Measurements from ENCODE around the gene RBMS1. TPM values are rescaled to one million over a fixed set of nuclear protein-coding genes. Genes with fewer than 3 reads are reported as not detected.
"Not testable (repeated sequence)": the region's sequence is repeated elsewhere in the genome, so short reads cannot be mapped to it uniquely, and the experiment has no call there.

RBMS1 gene
- total RNA-seq, 1 donor from 2014 or later = 102 TPM

DNA sequence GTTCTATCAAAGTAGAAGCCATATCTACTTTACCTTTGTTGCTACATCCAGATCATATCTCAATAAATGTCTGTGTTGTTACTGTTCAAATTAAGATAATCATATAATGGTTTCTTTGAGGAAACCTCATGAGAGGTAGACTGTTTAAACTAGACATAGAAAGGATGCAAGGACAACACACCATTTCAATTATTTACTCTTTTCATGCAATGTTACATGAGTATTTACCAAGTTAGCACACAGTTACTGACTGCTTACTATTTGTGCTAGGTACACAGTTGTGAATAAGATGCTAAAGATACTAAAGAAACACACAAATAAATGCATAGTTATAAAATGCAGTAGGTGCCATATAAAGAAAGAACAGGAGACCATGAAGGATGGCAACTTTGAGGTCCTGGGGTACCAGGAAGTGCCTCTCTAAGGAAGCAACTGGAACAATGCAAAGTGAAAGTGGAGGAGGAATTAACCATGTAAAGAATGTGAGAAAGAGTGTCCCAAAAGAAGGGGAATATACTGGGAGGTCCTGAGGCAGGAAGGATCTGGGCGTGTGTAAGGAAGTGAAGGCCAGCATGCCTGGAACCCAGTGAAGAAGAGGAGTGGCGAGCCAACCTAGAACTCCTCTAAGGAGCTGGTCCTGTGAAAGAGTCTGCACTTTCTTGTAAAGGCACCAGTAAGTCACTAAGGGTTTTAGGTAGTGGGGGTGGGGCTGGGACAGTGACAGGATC, 39.4 kb downstream of the RBMS1 start:
- intact Hi-C loops (cut with DNase I) = no loop called here
- Histone ChIP-seq H3K4me1 (peaks cover 28% of the 10 kb centered on the region), H3K4me3 (no peak overlapping the region), H3K27ac (no peak overlapping the region), H3K9me3 (no peaks in the 10 kb centered on the region), H3K27me3 (no peaks in the 10 kb centered on the region), H3K36me3 (no peaks in the 10 kb centered on the region)
- DNase-seq = no peak
- ATAC-seq = peak; percentile 25
- no peak for TF ChIP-seq CTCF (IDR thresholded peaks at IDR 0.05)

DNA sequence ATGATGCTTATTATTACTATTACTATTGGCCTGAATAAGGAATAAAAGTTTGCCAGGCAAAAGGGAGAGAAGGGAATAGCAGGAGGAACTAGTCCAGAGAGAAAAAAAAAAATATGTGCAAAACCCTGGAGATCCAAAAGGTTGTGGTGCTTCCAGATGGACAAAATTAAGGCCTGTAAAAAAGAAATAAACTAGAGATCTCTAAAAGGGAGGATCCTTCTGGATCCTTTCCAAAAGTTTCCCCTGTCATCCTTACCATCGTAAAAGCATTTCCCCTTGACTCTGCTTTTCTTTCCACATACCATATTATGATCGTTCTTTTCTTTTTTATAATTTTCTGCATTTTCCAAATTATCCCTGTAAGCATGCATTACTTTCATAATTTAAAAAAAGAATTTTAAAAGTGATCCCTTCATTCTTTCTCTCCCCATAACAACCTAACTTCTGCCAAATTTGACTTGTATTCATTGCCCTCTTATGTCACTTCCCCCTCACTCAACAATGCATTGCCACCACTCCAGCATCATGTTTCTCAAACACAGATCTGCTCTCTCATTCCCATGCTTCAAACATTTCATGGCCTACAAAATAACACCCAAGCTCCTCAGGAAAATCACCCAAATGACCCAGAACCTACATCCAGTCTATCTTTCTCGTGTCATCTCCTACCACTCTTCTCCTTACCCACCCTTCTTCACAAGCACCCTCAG, 40.3 kb downstream of the RBMS1 start:
- no peak overlapping the region for H3K27ac ChIP-seq
- intact Hi-C loops (cut with DNase I) = no loop called here
- H3K4me1 ChIP-seq = peaks cover 28% of the 10 kb centered on the region
- DNase-seq = no peak
- no peak for ATAC-seq
- H3K9me3 ChIP-seq = no peaks in the 10 kb centered on the region
- H3K36me3 ChIP-seq = no peaks in the 10 kb centered on the region
- no peak for TF ChIP-seq CTCF (IDR thresholded peaks at IDR 0.05)
- no peaks in the 10 kb centered on the region for H3K27me3 ChIP-seq
- H3K4me3 ChIP-seq = no peak overlapping the region

GRCh38 chr2:160450486-160450885, 43.1 kb downstream of the RBMS1 start:
- H3K4me3 ChIP-seq = no peak overlapping the region
- no peak for TF ChIP-seq CTCF (IDR thresholded peaks at IDR 0.05)
- no peak for ATAC-seq
- H3K27me3 ChIP-seq = no peaks in the 10 kb centered on the region
- no peak overlapping the region for H3K27ac ChIP-seq
- intact Hi-C loops (cut with DNase I) = no loop called here
- no peaks in the 10 kb centered on the region for H3K9me3 ChIP-seq
- peaks cover 16% of the 10 kb centered on the region for H3K4me1 ChIP-seq
- no peak for DNase-seq
- no peaks in the 10 kb centered on the region for H3K36me3 ChIP-seq

DNA sequence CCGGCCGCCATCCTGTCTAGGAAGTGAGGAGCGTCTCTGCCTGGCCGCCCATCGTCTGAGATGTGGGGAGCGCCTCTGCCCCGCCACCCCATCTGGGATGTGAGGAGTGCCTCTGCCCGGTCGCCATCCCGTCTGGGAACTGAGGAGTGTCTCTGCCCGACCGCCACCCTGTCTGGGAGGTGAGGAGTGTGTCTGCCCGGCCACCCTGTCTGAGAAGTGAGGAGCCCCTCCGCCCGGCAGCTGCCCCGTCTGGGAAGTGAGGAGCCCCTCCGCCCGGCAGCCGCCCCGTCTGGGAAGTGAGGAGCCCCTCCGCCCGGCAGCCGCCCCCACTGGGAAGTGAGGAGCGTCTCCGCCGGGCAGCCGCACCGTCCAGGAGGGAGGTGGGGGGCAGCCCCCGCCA, 44.8 kb downstream of the RBMS1 start:
- H3K9me3 ChIP-seq; intact Hi-C loops (cut with DNase I); H3K36me3 ChIP-seq; DNase-seq; H3K27me3 ChIP-seq; H3K4me3 ChIP-seq; H3K27ac ChIP-seq; ATAC-seq: not testable (repeated sequence)
- peaks cover 11% of the 10 kb centered on the region for H3K4me1 ChIP-seq

- Histone ChIP-seq H3K4me1 (peaks cover 6% of the 10 kb centered on the region), H3K4me3 (no peak overlapping the region), H3K36me3 (no peaks in the 10 kb centered on the region), H3K27me3 (no peaks in the 10 kb centered on the region), H3K27ac (no peak overlapping the region), H3K9me3 (no peaks in the 10 kb centered on the region)
- intact Hi-C loops (cut with DNase I) = no loop called here
- no peak for TF ChIP-seq CTCF (IDR thresholded peaks at IDR 0.05)
- no peak for ATAC-seq
- DNase-seq = no peak
Measured at GRCh38 chr2:160445673-160446072, 47.9 kb downstream of the RBMS1 start.

GRCh38 chr2:160442603-160443002, 51.0 kb downstream of the RBMS1 start:
- TF ChIP-seq CTCF (IDR thresholded peaks at IDR 0.05) = no peak
- H3K27ac ChIP-seq = no peak overlapping the region
- peaks cover 3% of the 10 kb centered on the region for H3K4me1 ChIP-seq
- no peak for DNase-seq
- no peak overlapping the region for H3K4me3 ChIP-seq
- no peak for ATAC-seq
- intact Hi-C loops (cut with DNase I) = no loop called here
- H3K9me3 ChIP-seq = no peaks in the 10 kb centered on the region
- no peaks in the 10 kb centered on the region for H3K27me3 ChIP-seq
- no peaks in the 10 kb centered on the region for H3K36me3 ChIP-seq

Data from upper lobe of right lung (tissue), 1 donor.